NB4 (cell line): Measurements from ENCODE around the gene TANC2.

Source experiments
- CTCF ChIP-seq: IDR thresholded peaks from one replicate; pipeline ENCODE4 v1.5.1; 2012; ENCODE audit warnings: low read depth, low read length
- MAX ChIP-seq: IDR thresholded peaks from 2 replicates; pipeline ENCODE4 v1.6.1; 2011; ENCODE audit warnings: low read depth, low read length
- MYC ChIP-seq: IDR thresholded peaks from 2 replicates; pipeline ENCODE4 v1.6.1; 2011; ENCODE audit warnings: low read depth, low read length
- POLR2A ChIP-seq: IDR thresholded peaks from 2 replicates; pipeline ENCODE4 v1.6.1; 2011; ENCODE audit warnings: mild to moderate bottlenecking; ENCODE audit not compliant: insufficient read length; ENCODE audit errors: extremely low read depth

GRCh38 chr17:62965686-62966425, at the start of gene TANC2:
- TF ChIP-seq CTCF, result no peak
- peak; percentile 31 for TF ChIP-seq POLR2A
- peak; percentile 89 for TF ChIP-seq MAX
- TF ChIP-seq MYC, result peak; percentile 50; the same call in 1 of the 2 replicates
